ENCODE results near the gene CLSTN2. TPM values are rescaled to one million over a fixed set of nuclear protein-coding genes. Genes with fewer than 3 reads are reported as not detected.
A peak's percentile ranks its signal among the peaks of the same experiment; 100 is the strongest.

CLSTN2 gene
- total RNA-seq, 1 donor from 2014 or later, result 65.0 TPM

- Mint-ChIP-seq H3K27me3 (ENCODE audit: low read depth) (peaks cover 2% of the 10 kb centered on the region), H3K4me3 (ENCODE audit: unreplicated experiment) (no peak overlapping the region), H3K4me1 (ENCODE audit: low read depth) (peaks cover 28% of the 10 kb centered on the region), H3K9me3 (ENCODE audit: low read depth) (no peaks in the 10 kb centered on the region), H3K36me3 (ENCODE audit: low read depth) (peaks cover 2% of the 10 kb centered on the region), H3K27ac (ENCODE audit: unreplicated experiment) (no peak overlapping the region)
- TF ChIP-seq, protein P1, sequence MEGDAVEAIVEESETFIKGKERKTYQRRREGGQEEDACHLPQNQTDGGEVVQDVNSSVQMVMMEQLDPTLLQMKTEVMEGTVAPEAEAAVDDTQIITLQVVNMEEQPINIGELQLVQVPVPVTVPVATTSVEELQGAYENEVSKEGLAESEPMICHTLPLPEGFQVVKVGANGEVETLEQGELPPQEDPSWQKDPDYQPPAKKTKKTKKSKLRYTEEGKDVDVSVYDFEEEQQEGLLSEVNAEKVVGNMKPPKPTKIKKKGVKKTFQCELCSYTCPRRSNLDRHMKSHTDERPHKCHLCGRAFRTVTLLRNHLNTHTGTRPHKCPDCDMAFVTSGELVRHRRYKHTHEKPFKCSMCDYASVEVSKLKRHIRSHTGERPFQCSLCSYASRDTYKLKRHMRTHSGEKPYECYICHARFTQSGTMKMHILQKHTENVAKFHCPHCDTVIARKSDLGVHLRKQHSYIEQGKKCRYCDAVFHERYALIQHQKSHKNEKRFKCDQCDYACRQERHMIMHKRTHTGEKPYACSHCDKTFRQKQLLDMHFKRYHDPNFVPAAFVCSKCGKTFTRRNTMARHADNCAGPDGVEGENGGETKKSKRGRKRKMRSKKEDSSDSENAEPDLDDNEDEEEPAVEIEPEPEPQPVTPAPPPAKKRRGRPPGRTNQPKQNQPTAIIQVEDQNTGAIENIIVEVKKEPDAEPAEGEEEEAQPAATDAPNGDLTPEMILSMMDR (IDR thresholded peaks at IDR 0.05), result no peak
- no peak for DNase-seq (ENCODE audit: low spot score)
Measured at GRCh38 chr3:140593766-140594165, 658.8 kb downstream of the CLSTN2 start.

DNA sequence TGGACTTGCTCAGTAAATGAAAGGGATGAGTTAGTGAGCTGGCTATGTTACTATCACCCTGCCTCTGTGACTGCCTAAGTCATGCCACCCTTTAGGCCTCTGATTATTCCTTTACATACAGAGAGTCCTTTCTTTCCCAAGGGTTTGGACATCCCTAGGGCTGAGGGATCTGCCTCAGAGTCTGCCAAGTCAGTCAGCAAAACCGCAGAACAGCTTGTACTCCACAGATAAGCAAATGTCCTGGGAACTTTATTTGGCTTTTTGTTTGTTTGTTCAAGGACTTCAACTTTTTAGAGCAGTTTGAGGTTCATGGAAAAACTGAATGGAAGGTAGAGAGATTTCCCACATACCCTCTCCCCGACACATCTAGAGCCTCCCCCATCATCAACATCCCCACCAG, 660.3 kb downstream of the CLSTN2 start:
- peak overlapping the region; percentile 28 for H3K27ac Mint-ChIP-seq (ENCODE audit: unreplicated experiment)
- peaks cover 23% of the 10 kb centered on the region for H3K4me1 Mint-ChIP-seq (ENCODE audit: low read depth)
- DNase-seq (ENCODE audit: low spot score), result no peak
- H3K36me3 Mint-ChIP-seq (ENCODE audit: low read depth), result peaks cover 2% of the 10 kb centered on the region
- H3K4me3 Mint-ChIP-seq (ENCODE audit: unreplicated experiment), result no peak overlapping the region
- TF ChIP-seq, protein P1 (IDR thresholded peaks at IDR 0.05), result no peak
- peaks cover 2% of the 10 kb centered on the region for H3K27me3 Mint-ChIP-seq (ENCODE audit: low read depth)
- H3K9me3 Mint-ChIP-seq (ENCODE audit: low read depth), result no peaks in the 10 kb centered on the region

DNA sequence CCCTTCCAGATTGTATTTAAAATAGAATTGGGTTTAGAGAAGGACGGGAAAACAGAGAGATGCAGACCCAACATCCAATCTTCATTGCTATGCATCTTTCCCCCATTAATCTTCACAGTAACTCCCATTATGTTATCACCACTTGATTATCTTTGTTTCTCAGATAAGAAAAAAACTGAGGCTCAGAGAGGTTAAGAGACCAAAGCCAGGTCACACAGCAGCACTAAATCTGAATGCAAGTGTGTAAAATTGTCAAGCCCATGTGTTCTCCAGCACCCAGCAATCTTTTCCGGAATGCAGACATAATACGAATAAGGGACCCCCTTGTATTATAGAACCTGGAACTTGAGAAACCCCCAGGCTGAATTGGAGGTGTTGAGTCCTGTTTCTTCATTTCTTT, 662.4 kb downstream of the CLSTN2 start:
- H3K4me1 Mint-ChIP-seq (ENCODE audit: low read depth), result peaks cover 23% of the 10 kb centered on the region
- peaks cover 2% of the 10 kb centered on the region for H3K36me3 Mint-ChIP-seq (ENCODE audit: low read depth)

DNA sequence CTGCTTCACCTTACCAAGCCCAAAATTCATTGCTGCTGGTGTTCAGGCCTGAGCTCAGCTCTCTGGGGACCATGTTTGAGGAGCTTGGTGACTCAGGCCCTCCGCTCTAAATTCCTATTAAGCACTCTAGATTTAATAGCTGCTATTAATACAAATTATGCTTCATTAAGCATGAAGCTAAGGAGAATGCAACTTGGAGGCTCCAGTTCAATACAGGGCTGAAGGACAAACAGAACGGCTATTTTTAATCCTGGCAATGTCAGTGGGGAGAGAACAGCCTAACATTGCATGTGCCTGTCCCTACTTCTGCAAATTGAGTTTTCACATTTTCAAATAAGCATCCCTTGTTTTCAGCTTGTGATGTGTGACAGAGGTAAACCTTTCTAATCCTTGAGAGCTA, 662.8 kb downstream of the CLSTN2 start:
- Mint-ChIP-seq H3K36me3 (ENCODE audit: low read depth) (peaks cover 1% of the 10 kb centered on the region), H3K27me3 (ENCODE audit: low read depth) (peaks cover 1% of the 10 kb centered on the region), H3K9me3 (ENCODE audit: low read depth) (no peaks in the 10 kb centered on the region), H3K4me1 (ENCODE audit: low read depth) (peaks cover 23% of the 10 kb centered on the region), H3K27ac (ENCODE audit: unreplicated experiment) (no peak overlapping the region), H3K4me3 (ENCODE audit: unreplicated experiment) (no peak overlapping the region)
- DNase-seq (ENCODE audit: low spot score), result no peak
- TF ChIP-seq, protein P1 (IDR thresholded peaks at IDR 0.05), result no peak

More for the DNA sequence above, 662.4 kb downstream of the CLSTN2 start:
- DNase-seq (ENCODE audit: low spot score), result no peak
- peaks cover 2% of the 10 kb centered on the region for H3K27me3 Mint-ChIP-seq (ENCODE audit: low read depth)
- no peaks in the 10 kb centered on the region for H3K9me3 Mint-ChIP-seq (ENCODE audit: low read depth)
- H3K27ac Mint-ChIP-seq (ENCODE audit: unreplicated experiment), result no peak overlapping the region
- no peak overlapping the region for H3K4me3 Mint-ChIP-seq (ENCODE audit: unreplicated experiment)
- TF ChIP-seq, protein P1 (IDR thresholded peaks at IDR 0.05), result no peak

GRCh38 chr3:140599009-140599408, 664.0 kb downstream of the CLSTN2 start:
- TF ChIP-seq, protein P1 (IDR thresholded peaks at IDR 0.05), result no peak
- DNase-seq (ENCODE audit: low spot score), result no peak
- Mint-ChIP-seq H3K27me3 (ENCODE audit: low read depth) (no peaks in the 10 kb centered on the region), H3K9me3 (ENCODE audit: low read depth) (no peaks in the 10 kb centered on the region), H3K4me3 (ENCODE audit: unreplicated experiment) (no peak overlapping the region), H3K4me1 (ENCODE audit: low read depth) (peaks cover 20% of the 10 kb centered on the region), H3K36me3 (ENCODE audit: low read depth) (no peaks in the 10 kb centered on the region), H3K27ac (ENCODE audit: unreplicated experiment) (no peak overlapping the region)
